NCI-H82 treated with DMSO at 0.1 percent for 48 hours (cell line): Measurements from ENCODE around the gene DACT1.
A peak's percentile ranks its signal among the peaks of the same experiment; 100 is the strongest.

ENCODE experiments used
- DNase-seq: peaks from one replicate; lab custom pipeline; 2025; ENCODE audit not compliant: unreplicated experiment; lab: John Stamatoyannopoulos, UW

DACT1 gene

DNA sequence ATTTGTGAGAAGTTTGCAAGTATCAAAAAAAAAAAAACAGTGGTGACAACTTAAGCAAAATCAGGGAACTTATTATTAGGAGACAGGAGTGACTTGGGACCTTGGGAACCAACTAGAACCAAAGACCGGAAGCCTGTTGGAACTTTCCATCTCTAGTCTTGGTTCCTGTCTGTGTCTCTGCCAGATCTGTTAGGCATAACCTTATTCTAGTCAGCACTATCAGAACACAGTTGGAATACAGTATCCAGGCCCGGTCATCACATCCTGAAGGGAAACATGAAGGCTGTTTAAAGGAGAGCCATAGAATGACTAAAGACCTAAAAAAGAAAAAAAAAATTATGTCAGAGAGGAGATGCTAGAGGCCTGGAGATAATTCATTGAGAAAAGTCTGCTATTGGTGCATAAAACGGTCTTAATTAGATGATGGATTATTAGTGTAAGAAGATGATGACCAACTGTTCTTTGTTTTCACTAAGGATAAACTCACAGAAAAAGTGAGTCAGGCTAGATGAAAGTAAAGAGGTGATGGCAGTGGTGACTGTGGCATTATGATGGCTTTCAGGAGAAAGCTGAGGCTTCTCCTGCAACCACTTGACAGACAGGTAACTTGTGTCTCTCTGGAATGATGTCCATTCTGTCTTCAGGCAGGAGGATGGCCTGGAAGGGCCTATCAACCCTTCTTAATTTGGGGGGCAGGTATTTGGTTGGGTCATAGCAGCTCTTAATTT is 28.2 kb downstream of the DACT1 start:
- peak; percentile 74 for DNase-seq

DNA sequence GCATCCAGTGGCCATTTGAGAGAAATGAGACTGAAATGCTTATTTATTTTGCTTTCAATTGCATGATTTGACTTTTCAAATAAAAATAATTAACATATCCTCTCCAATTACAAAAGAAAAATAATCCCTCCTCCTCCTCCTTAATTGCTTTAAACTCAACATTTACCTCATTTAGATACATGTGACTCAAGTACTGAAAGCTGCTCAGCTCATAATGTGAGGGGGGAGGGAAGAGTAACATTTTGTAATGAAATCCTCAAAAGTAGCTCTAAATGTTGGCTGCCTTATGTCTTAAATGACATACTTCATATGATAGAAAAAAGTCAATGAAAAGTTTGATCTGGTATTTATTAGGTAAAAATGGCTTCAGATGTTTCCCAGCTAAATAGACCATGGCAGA is 29.0 kb downstream of the DACT1 start:
- DNase-seq: no peak

- no peak for DNase-seq
Measured at GRCh38 chr14:58667900-58668299, 30.1 kb downstream of the DACT1 start.

- peak; percentile 84 for DNase-seq
Measured at GRCh38 chr14:58668848-58669480, 31.2 kb downstream of the DACT1 start.

DNA sequence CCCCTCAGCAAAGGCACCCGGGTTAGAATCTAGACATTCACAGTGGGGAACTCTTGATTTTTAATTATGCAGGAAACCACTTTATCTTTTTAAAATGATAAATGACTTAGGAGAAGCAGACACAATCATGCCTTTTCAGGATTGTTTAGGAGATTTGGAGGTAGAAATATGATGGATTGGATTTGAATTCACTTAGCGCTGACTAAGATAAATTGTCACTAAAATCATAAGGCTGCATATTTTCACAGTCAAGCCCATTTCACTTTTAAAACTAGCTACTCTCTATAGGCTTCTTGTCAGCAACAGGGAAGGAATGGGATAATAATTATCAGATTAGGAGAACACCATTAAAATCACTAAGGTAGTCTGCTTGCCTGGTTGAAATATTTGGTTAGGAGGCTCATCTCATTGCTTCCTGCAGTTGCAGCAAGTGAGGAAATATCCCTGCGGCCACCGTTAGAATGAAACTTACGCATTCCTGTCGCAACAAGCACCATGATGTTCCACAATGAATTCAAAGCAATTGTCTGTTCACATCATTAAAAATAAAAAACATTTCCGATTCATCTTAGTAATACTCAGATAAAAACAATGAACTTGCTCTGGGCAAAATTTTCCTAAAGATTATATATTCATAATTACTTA is 31.9 kb downstream of the DACT1 start:
- DNase-seq: peak; percentile 52

- DNase-seq: no peak
Measured at GRCh38 chr14:58671024-58671423, 33.3 kb downstream of the DACT1 start.

- DNase-seq: peak; percentile 96
Measured at GRCh38 chr14:58671436-58671835, 33.7 kb downstream of the DACT1 start.

DNA sequence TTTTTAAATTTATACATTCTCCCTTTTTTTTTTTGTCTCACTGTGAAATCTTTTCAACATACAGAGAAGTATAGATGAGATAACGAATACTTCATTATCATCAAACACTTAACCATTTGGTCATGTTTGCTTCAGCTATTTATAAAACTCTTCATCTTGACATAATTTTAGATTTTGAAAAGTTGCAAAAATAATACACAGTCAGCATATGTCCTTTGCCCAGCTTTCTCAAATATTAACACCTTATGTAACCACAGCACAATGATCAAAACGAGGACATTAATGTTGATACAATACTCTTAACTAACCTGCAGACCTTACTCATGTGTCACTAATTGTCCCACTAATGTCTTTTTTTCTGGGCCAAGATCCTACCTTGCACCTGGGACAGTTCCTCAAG is 36.0 kb downstream of the DACT1 start:
- no peak for DNase-seq

- DNase-seq: no peak
Measured at GRCh38 chr14:58677001-58677400, 39.2 kb downstream of the DACT1 start.

DNA sequence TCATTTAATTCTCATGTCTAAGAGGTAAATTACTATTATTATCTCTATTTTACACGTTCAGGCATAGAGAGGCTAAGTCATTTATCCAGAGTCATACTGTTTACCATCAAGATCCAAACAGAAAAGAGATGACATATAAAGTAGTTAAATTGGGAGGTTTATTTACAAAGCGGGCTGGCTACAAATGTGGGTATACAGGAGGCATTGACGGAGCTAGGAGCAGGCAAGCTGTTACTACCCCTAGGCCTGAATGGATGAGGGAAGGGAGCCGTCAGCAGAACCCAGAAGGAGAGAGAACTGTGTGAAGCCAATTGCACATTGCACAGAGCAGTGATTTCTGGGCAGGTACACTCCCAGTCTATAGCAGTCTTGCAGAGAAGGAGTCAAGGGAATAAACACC is 39.8 kb downstream of the DACT1 start:
- no peak for DNase-seq

DNA sequence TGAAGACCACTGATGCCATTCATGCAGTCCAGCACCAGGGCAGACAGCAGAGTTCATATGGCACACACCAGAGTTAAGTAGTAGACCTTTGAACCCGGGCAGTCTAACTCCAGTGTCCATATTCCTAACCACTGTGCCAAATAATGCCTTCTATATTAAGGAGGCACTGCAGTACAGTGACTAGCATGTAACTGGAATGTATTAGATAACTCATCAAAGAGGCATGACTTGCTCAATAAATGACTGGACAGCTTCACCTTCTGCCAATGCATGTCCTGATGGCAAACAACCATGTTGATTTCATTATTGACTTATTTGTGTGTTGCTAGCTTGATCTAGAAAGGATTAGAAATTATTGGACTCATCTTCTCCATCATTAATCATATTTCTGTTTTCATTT is 40.2 kb downstream of the DACT1 start:
- no peak for DNase-seq

GRCh38 chr14:58680698-58681097 is 42.9 kb downstream of the DACT1 start:
- DNase-seq: no peak

- DNase-seq: no peak
Measured at GRCh38 chr14:58687232-58687795, 49.6 kb downstream of the DACT1 start.

- no peak for DNase-seq
Measured at GRCh38 chr14:58690801-58691516, 53.2 kb downstream of the DACT1 start.

- peak; percentile 21 for DNase-seq
Measured at GRCh38 chr14:58693048-58693447, 55.3 kb downstream of the DACT1 start.

DNA sequence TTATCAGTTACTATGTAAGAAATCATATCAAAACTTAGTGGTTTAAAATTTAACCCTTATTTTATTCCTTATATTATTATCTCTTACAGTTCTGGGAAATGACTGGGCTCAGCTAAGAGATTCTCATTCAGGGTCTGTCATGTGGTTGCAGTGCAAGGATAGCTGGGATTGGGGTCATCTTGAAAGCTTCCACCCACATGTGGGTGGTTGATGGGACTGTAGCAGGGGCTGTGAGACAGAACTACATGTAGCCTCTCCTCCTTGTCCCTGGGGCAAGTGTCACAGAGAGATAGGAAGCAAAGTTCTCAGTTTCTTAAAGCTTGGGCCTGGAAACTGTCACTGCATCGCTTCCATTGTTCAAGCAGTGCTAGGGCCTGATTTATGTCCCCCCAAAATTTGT is 57.8 kb downstream of the DACT1 start:
- no peak for DNase-seq

DNA sequence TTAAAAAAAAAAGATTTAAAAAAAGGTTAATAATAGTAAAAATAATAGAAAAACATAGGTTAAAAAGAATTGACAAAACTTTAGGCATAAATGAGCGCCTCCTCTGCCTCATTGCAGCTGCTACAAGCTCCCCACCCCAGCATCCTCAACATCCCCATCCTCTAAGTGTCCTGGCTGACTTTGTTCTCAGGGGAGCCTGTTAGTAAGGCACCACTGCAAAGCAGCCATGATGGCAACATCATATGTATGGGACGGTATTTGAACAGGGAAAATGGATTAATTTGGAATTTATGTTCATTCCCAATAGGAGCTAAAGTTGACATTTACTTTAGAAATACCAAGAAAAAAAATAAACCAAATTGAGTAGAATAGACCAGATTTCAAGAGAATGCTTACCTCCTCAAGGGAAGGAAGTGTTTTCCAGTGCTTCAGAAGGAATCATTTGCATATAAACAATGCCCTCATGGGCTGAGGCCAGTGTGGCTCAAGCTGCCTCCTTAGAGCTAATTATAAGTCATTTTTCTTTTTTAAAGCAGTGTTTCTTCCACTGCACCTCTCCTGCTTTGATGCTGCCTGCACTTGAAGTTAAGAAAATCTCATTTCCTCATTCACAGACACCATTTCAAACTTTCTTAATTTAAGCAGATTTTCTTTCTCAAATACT is 59.6 kb downstream of the DACT1 start:
- DNase-seq: no peak
